HG03097 (cell line): Measurements from ENCODE around the gene UPK1B.
A peak's percentile ranks its signal among the peaks of the same experiment; 100 is the strongest.
"Not testable (repeated sequence)": the region's sequence is repeated elsewhere in the genome, so short reads cannot be mapped to it uniquely, and the experiment has no call there.

Experiments used
- ATAC-seq: cut with Tn5 transposase; IDR thresholded peaks from one replicate; pipeline ENCODE4 v1.9.1; 2021; ENCODE audit not compliant: unreplicated experiment, low FRiP score

UPK1B gene

DNA sequence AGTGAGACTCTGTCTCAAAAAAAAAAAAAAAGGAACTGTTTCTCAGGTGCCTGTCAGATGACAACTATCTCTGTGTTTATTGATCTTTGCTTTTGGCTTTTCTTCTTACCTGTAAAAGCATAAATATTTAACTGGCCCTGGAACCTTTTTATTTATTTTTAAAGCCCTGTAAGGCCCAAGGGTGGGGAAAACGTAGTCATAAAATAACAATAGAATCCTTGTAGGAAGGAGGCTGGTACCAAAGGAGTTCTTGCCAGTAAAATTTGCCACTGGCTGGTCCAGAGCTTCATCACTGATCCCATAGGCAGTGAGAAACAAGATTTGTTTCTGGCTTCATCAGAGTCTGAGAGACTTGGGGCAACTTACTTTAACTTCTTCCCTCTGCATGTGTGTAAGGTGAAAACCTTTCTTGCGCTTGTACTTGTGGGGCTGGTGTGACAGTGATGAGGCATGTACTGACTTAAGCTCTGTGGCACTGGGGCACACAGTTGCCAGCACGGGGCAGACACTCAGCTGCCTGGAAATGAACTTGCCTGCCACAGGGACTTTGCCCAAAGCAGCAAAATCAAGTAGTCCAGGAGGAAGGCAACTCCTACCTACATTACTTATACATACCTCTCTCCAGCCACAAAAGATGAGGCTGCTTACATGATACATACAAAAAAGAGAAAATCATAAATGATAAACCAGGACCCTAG, 47.7 kb downstream of the UPK1B start:
- no peak for ATAC-seq

DNA sequence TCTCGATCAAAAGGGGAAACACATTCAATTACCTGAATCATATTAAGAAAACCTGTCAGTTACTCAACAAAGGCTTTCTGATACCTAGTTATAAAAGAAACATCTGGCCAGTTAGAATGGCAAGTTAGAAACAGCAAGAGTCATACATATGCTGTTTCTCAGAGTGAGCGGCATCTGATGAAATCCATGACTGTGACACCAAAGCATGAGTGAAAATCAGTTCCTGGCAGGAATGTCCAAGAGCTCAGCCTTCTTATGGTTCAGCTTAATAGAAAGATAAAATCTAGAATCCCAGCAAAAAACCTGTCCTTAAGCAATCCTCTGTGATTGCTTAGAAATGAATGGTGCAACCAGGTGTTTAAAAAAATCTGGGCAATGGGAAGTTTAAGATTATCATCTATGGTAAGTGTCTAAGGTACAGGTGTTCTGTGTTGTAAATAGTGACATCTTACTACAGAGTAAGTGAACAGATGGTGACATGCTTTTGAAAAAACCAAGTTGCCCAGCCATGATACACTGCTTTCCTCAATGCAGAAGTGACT, 48.5 kb downstream of the UPK1B start:
- ATAC-seq, result no peak

DNA sequence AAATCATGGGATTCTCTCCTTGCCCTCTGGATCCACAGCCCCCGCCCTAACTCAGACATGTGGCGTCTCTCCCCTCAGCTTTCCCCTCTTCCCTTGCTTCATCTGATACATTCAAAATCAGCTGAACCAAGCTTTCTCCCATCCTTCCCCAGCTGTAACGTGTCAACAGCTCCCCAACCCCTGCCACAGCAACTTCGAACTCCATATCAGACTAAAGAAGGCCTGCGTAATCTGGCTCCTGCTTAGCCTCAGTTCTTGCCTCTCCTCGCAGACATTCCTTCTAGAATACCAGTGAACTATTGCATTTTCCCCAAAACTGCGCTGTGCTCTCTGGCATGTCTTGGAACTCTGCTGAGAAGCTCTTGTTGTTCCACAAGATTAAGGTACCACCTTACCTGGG, 49.0 kb downstream of the UPK1B start:
- no peak for ATAC-seq

- no peak for ATAC-seq
These were observed 50.1 kb downstream of the UPK1B start for GRCh38 chr3:119223511-119223910.

DNA sequence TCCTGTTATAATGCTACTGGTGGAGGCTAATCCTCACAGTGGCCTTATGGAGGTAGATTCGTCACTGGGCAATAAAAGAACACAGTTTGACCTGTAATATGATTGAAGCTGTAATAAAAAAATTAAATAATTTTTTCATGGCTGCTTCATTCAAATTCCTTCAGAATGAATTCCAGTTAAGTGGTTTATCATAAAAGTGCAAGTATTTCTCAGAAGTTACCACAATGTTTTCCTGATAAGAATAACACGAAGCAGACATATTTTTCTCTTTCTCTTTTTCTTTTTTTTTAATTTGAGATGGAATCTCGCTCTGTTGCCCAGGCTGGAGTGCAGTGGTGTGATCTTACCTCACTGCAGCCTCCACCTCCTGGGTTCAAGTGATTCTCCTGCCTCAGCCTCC, 51.7 kb downstream of the UPK1B start:
- no peak for ATAC-seq

- no peak for ATAC-seq
These were observed 53.9 kb downstream of the UPK1B start for GRCh38 chr3:119227070-119227850.

DNA sequence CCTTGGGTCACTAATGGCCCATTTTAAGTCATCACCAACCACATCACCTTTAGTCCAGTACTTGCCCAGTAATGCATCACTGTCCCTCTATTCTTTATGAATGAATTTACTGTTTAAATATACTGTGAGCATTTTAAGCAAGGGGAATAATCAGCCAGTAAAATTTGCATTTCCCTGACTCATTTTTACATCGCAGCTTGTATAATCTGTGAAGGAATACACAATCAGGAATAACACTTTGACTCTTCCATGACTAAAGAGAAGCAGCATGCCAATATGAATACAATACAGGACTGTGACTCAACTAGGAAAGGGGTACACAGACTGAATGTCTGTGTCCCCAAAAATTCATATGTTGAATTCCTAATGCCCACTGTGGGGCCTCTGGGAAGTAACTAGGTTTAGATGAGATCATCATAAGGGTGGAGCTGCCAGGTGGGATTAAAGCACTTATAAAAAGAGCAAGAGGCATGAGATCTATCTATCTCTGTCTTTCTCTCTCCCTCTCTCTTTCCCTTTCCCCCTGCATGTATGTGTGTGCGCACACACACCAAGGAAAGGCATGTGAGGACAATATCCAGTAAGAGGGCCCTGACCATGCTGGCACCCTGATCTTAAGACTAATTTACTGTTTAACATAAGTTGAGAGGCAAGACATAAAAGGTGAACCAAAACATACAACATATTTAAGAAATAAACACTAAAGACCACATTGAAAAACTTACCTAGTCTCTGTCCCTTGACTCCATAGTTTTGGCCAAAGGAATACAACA, 55.2 kb downstream of the UPK1B start:
- no peak for ATAC-seq

- no peak for ATAC-seq
These were observed 55.8 kb downstream of the UPK1B start for GRCh38 chr3:119229190-119229589.

DNA sequence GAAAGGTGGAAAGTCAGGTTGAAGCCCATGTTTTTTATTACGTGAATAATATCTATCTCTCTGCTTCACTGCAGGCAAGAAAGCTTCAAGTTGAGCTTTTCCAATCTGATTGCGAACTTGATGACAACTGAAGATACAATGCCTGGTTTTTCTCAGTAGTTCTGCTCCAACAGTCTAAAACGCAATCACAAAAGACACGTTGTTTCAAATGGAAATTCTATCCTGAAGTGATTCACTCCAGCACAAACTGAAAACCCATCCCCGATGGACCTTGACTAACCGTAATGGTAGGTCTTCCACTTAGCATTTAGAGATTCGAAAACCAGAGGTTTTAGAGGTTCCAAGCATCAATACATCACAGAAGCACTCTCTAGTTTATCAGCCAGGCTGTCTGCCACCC, 56.7 kb downstream of the UPK1B start:
- no peak for ATAC-seq

GRCh38 chr3:119230745-119231144, 57.3 kb downstream of the UPK1B start:
- no peak for ATAC-seq

DNA sequence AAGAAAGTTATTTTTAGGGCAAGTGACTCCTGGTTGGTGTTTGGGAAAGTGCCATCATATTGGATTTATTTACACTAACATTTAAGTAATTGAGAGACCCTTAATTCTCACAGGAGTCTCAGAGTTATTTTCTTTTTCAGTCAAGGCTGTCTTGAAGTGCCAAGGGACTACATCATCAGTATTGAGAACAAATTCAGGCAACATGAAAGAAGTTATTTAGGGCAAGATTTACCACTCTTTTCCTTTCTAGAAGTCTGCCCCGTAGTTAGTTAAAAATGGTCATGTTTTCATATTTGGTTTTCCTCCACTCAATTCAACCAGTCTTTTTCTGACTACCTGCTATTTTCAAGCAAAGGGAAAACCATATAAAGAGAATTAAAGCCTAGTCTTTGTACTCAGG, 61.2 kb downstream of the UPK1B start:
- ATAC-seq, result no peak

- ATAC-seq, result no peak
These were observed 61.8 kb downstream of the UPK1B start for GRCh38 chr3:119235151-119235550.

- no peak for ATAC-seq
These were observed 63.4 kb downstream of the UPK1B start for GRCh38 chr3:119236756-119237155.

DNA sequence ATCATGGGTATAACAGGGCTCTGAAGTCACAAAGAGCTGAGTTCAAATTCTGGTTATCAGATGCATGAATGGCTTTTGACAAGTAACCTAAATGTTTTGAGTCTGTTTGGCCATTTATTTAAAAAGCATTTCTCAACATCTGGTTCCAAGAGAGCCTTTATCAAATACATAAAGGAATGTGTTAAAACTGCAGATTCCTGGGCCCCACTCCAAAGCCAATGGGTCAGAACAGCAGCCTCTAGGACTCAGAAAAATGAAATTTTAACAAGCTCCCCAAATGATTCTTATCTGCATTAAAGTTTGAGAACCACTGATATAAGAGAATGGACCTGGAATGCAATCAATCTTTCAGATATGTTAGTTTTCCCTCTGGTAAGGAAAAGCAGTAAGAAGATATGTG, 63.9 kb downstream of the UPK1B start:
- ATAC-seq, result no peak

- no peak for ATAC-seq
These were observed 65.0 kb downstream of the UPK1B start for GRCh38 chr3:119238363-119238762.

DNA sequence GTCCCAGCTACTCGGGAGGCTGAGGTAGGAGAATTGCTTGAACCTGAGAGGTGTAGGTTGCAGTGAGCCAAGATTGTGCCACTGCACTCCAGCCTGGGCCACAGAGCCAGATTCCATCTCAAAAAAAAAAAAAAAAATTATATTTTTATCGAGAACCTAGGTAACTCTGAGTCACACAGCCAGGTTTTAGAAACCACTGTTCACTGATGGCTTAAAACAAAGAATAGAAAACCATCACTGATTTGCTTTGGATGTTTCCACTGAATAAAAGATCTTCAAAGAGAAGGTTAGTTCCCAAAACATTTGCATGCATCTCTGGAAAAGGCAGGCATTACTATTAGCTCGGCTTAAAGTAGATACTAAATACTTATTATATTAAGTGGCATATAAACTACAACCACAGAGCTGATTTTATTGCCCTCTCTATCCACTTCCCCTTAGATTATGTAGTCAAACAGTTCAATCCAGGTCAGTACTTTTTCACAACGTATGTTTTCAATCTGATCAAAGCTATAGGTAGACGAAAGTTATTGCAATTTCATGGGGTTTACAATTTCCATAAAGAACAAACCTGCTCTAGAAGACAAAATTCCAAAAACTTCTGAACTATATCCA, 65.9 kb downstream of the UPK1B start:
- ATAC-seq, result no peak

DNA sequence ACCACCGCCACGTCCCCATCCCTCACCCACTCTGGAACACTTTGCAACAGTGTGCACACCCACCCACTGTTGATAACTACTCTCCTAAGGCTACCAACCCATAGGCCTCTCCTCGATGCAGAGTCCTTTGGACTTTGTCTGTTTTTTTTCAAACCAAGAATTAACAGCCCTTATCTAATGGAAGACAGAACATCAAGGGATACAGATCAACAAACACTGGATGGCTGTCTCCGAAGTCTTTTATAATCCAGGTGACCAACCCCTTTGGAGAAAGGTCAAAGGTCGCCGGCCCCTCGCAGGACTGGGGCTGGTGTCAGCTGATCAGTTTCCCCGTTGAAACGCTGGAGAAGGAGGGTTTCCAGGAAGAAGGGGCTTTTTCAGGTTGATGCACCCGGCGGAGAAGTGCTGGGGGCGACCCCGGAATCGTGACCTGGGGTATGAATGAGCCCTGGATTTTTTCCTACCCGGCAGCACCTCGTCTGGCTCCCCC, 66.7 kb downstream of the UPK1B start:
- ATAC-seq, result peak; percentile 20

- ATAC-seq, result peak; percentile 88
These were observed 67.4 kb downstream of the UPK1B start, which contains the start of gene B4GALT4 for GRCh38 chr3:119240591-119241434. Gene B4GALT4, minus strand, starts transcription at chr3:119240878. Its CDS starts 10,779 bp downstream, at chr3:119230099.

GRCh38 chr3:119242387-119243057, 69.1 kb downstream of the UPK1B start:
- ATAC-seq, result not testable (repeated sequence)
